HG03108 (cell line): ENCODE results near the gene ACACA.
"Not testable (repeated sequence)": the region's sequence is repeated elsewhere in the genome, so short reads cannot be mapped to it uniquely, and the experiment has no call there.

Experiments used
- ATAC-seq: cut with Tn5 transposase; IDR thresholded peaks from one replicate; pipeline ENCODE4 v1.9.1; 2021; ENCODE audit warnings: moderate library complexity; ENCODE audit not compliant: unreplicated experiment

ACACA gene

GRCh38 chr17:37188157-37188556 lies 218.5 kb downstream of the ACACA start:
- ATAC-seq = no peak

DNA sequence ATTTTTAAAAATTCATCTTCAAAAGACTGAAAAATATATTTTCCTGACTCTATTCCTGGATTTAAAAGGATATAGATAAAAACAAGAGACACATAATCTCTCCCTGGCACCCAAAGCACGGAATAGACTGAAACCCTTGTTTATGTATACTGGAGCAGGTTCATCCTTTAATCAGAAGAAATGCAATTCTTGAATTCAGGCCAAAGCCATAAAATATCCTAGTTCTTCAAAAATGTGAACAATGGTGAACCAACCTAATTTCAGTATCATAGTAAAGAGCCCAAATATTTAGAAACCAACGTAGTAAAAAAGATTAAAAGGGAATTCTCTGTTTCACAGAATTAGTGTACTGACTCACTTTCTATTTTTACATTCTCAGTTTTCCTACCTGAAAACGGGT lies 219.4 kb downstream of the ACACA start:
- no peak for ATAC-seq

GRCh38 chr17:37182786-37183465 lies 223.7 kb downstream of the ACACA start:
- ATAC-seq = no peak

GRCh38 chr17:37180376-37180775 lies 226.3 kb downstream of the ACACA start:
- no peak for ATAC-seq

DNA sequence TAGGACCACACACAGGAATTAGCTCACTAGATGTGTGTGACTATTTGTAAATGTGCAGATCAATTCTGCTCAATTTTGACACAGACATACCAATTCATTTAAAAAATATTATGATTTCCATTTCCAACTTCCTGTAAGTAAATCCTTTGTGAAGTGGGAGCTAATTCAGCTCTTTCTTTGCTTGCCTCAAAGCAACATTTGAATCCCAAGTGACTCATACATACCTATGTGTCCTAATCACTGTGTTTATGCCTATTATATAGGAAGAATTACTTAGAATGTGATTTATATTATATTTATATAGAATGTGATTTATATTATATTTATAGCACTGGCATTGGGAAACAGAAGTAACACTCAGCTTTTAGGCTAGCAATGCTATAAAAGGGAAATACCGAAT lies 226.7 kb downstream of the ACACA start:
- ATAC-seq = no peak

DNA sequence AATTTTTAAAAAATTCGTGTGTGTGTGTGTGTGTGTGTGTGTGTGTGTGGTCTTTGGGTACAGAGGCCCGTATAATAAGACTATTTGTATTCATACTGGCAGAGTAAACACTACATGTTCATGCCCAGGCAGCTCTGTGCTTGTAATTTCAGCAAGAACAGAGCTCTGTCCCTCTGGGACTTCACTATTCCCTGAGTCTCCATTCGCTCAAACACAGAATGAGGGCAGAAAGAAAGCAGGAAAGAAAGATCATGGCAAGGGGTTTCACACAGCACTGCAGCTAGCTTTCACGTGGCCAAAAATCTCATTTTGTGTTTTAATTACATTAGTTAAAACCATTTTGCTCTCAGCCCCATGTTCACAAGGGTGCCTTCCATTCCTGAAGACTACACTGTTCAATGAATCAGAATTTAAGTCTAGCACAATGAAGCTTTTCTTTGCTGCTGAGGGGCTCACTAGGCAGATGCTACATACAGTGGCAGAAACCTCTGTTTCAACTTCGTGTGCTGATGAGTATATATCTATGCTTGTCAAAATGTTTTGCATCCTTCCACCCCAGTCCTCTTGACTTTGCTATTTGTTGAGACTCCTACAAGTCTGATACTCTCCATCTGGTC lies 229.3 kb downstream of the ACACA start:
- no peak for ATAC-seq

DNA sequence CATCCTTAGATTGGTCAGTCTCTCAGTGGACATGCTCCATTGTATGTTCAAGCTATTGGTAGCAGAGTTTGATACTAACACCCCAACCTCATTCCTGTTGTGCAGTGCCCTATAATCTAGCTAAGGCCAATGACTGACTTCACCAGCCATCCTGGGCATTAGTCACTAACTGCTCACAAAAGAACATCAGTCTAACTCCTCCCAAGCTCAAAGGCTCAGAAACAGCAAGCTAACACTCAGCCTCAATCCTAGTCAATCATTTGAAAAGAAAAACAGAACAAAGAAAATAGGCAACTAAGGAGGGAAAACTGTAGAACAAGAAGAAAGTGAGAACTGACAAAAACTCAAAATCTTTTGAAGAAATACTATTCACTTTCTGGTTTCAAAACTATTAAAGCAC lies 229.9 kb downstream of the ACACA start:
- ATAC-seq = no peak

- ATAC-seq = no peak
Measured at GRCh38 chr17:37174205-37174604, 232.4 kb downstream of the ACACA start.

GRCh38 chr17:37170881-37171425 lies 235.7 kb downstream of the ACACA start:
- no peak for ATAC-seq

- no peak for ATAC-seq
Measured at GRCh38 chr17:37168731-37169353, 237.8 kb downstream of the ACACA start.

- ATAC-seq = no peak
Measured at GRCh38 chr17:37167756-37168155, 238.9 kb downstream of the ACACA start.

- ATAC-seq = no peak
Measured at GRCh38 chr17:37164057-37164456, 242.6 kb downstream of the ACACA start.

GRCh38 chr17:37162800-37163199 lies 243.8 kb downstream of the ACACA start:
- no peak for ATAC-seq

GRCh38 chr17:37160944-37161343 lies 245.7 kb downstream of the ACACA start:
- ATAC-seq = no peak

DNA sequence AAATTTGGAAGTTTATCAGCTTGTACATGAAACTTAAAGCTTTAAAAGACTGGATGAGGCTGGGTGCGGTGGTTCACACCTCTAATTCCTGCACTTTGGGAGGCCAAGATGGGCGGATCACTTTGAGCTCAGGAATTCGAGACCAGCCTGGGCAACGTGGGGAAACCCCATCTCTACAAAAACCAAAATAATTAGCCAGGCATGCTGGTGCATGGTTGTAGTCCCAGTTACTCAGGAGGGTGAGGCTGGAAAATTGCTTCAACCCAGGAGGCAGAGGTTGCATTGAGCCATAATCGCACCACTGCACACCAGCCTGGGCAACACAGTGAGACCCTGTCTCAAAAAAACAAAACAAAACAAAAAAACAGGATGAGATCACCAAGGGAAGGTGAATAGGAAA lies 248.3 kb downstream of the ACACA start:
- ATAC-seq = no peak

GRCh38 chr17:37148156-37148555 lies 258.5 kb downstream of the ACACA start:
- ATAC-seq = no peak

- no peak for ATAC-seq
Measured at GRCh38 chr17:37147301-37147812, 259.3 kb downstream of the ACACA start.

DNA sequence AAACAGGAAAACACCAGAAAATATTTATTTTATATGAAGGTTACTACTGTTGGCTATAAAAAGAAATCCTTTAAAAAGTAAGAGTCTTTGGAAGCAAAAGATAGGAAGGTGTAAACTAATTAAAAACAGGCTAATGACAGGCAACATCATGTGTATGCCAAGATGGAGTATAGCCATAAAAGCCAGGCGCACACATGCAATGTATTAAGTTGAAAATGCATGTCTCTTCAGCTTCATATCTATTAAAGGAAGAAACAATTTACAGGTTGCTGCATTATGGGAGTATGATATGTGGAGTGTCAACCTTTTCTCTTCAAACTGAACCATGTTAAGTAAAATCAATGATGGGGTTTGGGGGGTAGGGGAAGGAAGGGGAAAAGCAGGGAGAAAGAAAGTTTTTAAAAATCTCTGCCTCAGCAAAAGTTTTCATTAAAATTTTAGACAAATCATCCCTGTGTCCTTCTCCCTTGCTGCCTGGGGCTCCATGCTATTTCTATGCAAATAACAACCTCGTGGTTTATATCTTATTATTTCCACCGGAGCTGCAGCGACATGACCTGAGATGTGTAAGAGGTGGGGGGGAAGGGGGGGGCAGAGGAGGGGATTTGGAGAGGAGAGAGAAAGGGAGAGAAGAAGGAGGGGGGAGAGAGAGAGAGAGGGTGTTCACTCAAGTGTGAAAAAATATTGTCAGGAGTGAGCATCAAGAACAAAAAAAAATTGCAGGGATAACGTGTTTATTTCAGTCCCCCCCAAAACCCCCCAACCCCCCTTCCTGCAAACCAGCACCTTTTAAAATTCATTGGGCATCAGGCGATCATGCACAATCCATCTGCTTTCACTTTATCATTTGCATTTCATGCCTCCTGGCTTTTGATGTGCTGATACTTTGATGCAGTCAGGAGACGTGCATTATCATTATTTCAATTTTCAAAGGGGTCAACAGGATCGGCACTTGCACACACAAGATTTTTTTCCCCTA lies 260.3 kb downstream of the ACACA start:
- no peak for ATAC-seq

GRCh38 chr17:37144075-37144701 lies 262.4 kb downstream of the ACACA start:
- ATAC-seq = no peak

DNA sequence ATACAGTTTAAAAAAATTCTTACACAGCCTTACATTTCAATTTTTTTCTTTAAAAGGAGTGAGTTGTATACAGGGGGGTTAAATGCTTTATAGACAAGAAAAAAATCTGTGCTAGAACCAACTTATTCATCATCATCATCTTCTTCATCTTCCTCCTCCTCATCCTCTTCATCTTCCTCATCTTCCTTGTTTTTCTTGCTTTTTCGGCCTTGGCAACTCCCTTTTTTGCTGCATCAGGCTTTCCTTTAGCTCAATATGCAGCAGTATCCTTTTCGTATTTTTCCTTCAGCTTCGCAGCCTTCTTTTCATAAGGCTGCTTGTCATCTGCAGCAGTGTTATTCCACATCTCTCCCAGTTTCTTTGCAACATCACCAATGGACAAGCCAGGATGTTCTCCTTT lies 263.1 kb downstream of the ACACA start:
- not testable (repeated sequence) for ATAC-seq
